Dermis blood vessel endothelial cell (primary cell): Measurements from ENCODE around the gene LYRM4. TPM values are rescaled to one million over a fixed set of nuclear protein-coding genes. Genes with fewer than 3 reads are reported as not detected.

Experiments used
- DNase-seq: peaks from one replicate; pipeline ENCODE4 v3.0.0; 2010
- total RNA-seq: library from RNA; depleted of rRNA; stranded (reverse); fragments of >200 nt; gene quantifications from 2 replicates; pipeline ENCODE4 v1.2.3, GENCODE V29; 2014

The LYRM4 gene
- 14.4 and 18.5 TPM in 2 replicates for total RNA-seq

- peak; percentile 91 for DNase-seq
Measured at GRCh38 chr6:5260661-5261544, at the start of gene LYRM4, which contains the start of gene FARS2. LYRM4 (minus strand) TSS chr6:5260950; CDS start chr6:5260733, 217 bp downstream. FARS2 (plus strand) TSS chr6:5261513.

GRCh38 chr6:5308066-5308465 is 47.3 kb upstream of the LYRM4 start:
- peak; percentile 10 for DNase-seq

GRCh38 chr6:5307058-5307457 is 46.3 kb upstream of the LYRM4 start:
- DNase-seq = no peak

- DNase-seq = no peak
Measured at GRCh38 chr6:5305968-5306626, 45.3 kb upstream of the LYRM4 start.

- DNase-seq = no peak
Measured at GRCh38 chr6:5303682-5304081, 42.9 kb upstream of the LYRM4 start.

GRCh38 chr6:5302995-5303622 is 42.4 kb upstream of the LYRM4 start:
- peak; percentile 60 for DNase-seq

GRCh38 chr6:5302220-5302946 is 41.6 kb upstream of the LYRM4 start:
- no peak for DNase-seq

- no peak for DNase-seq
Measured at GRCh38 chr6:5300206-5300764, 39.5 kb upstream of the LYRM4 start.

- peak; percentile 13 for DNase-seq
Measured at GRCh38 chr6:5295623-5296022, 34.9 kb upstream of the LYRM4 start.

GRCh38 chr6:5294392-5295211 is 33.9 kb upstream of the LYRM4 start:
- DNase-seq = no peak

GRCh38 chr6:5293692-5294091 is 32.9 kb upstream of the LYRM4 start:
- no peak for DNase-seq

- DNase-seq = no peak
Measured at GRCh38 chr6:5292154-5292553, 31.4 kb upstream of the LYRM4 start.

- no peak for DNase-seq
Measured at GRCh38 chr6:5290500-5290899, 29.8 kb upstream of the LYRM4 start.

- no peak for DNase-seq
Measured at GRCh38 chr6:5290097-5290496, 29.3 kb upstream of the LYRM4 start.

GRCh38 chr6:5287966-5288297 is 27.2 kb upstream of the LYRM4 start:
- no peak for DNase-seq

GRCh38 chr6:5287205-5287965 is 26.6 kb upstream of the LYRM4 start:
- DNase-seq = peak; percentile 52

GRCh38 chr6:5286780-5287179 is 26.0 kb upstream of the LYRM4 start:
- peak; percentile 14 for DNase-seq

- no peak for DNase-seq
Measured at GRCh38 chr6:5285526-5285925, 24.8 kb upstream of the LYRM4 start.

GRCh38 chr6:5285081-5285480 is 24.3 kb upstream of the LYRM4 start:
- no peak for DNase-seq

GRCh38 chr6:5282191-5282623 is 21.5 kb upstream of the LYRM4 start:
- DNase-seq = no peak

GRCh38 chr6:5280920-5281319 is 20.2 kb upstream of the LYRM4 start:
- DNase-seq = no peak
